ENCODE data around the gene CLCN7. TPM values are rescaled to one million over a fixed set of nuclear protein-coding genes. Genes with fewer than 3 reads are reported as not detected.
"Not testable (repeated sequence)": the region's sequence is repeated elsewhere in the genome, so short reads cannot be mapped to it uniquely, and the experiment has no call there.

Gene CLCN7
- total RNA-seq, 2 donors from 2014 or later = 42.3 to 44.9 TPM

GRCh38 chr16:1491327-1491726 is 16.5 kb upstream of the CLCN7 start:
- intact Hi-C loops (cut with DNase I, micrococcal nuclease) = no loop called here
- ATAC-seq (no peak), DNase-seq (no peak)

- DNase-seq (no peak), ATAC-seq (no peak)
- intact Hi-C loops (cut with DNase I, micrococcal nuclease) = no loop called here
These were observed 14.2 kb upstream of the CLCN7 start for GRCh38 chr16:1489077-1489476.

- ATAC-seq (no peak), DNase-seq (no peak)
- intact Hi-C loops (cut with DNase I, micrococcal nuclease) = no loop called here
These were observed 13.8 kb upstream of the CLCN7 start, which contains the start of gene PTX4 for GRCh38 chr16:1488619-1489018. PTX4 (minus strand) TSS chr16:1488944; CDS start chr16:1488909, 35 bp downstream.

GRCh38 chr16:1488054-1488601 is 13.3 kb upstream of the CLCN7 start:
- intact Hi-C loops (cut with DNase I, micrococcal nuclease) = no loop called here
- DNase-seq (no peak), ATAC-seq (no peak)

- intact Hi-C loops (cut with DNase I, micrococcal nuclease) = no loop called here
- DNase-seq (no peak), ATAC-seq (no peak)
These were observed 12.7 kb upstream of the CLCN7 start for GRCh38 chr16:1487395-1488053.

- no peak for DNase-seq
- ATAC-seq = no peak
- intact Hi-C loops (cut with DNase I, micrococcal nuclease) = no loop called here
These were observed 11.9 kb upstream of the CLCN7 start for GRCh38 chr16:1486551-1487390.

GRCh38 chr16:1485847-1486496 is 11.1 kb upstream of the CLCN7 start:
- intact Hi-C loops (cut with DNase I, micrococcal nuclease) = no loop called here
- no peak for DNase-seq
- no peak for ATAC-seq

GRCh38 chr16:1481906-1482835 is 7.3 kb upstream of the CLCN7 start:
- no peak for ATAC-seq
- intact Hi-C loops (cut with DNase I, micrococcal nuclease) = no loop called here
- no peak for DNase-seq

- intact Hi-C loops (cut with DNase I, micrococcal nuclease); ATAC-seq; DNase-seq: not testable (repeated sequence)
These were observed 4.1 kb upstream of the CLCN7 start for GRCh38 chr16:1478937-1479336.

- ATAC-seq (no peak), DNase-seq (no peak)
- intact Hi-C loops (cut with DNase I, micrococcal nuclease) = no loop called here
These were observed 2.2 kb upstream of the CLCN7 start for GRCh38 chr16:1477033-1477432.

- DNase-seq (no peak), ATAC-seq (no peak)
- intact Hi-C loops (cut with DNase I, micrococcal nuclease) = no loop called here
These were observed 805 bp upstream of the CLCN7 start for GRCh38 chr16:1475552-1476114.

- DNase-seq (no peak), ATAC-seq (no peak)
- intact Hi-C loops (cut with DNase I, micrococcal nuclease) = no loop called here
These were observed 589 bp downstream of the CLCN7 start for GRCh38 chr16:1474082-1474795.

GRCh38 chr16:1472974-1473373 is 1.9 kb downstream of the CLCN7 start:
- ATAC-seq (no peak), DNase-seq (no peak)
- intact Hi-C loops (cut with DNase I, micrococcal nuclease) = no loop called here

- intact Hi-C loops (cut with DNase I, micrococcal nuclease) = no loop called here
- ATAC-seq = no peak
- no peak for DNase-seq
These were observed 3.1 kb downstream of the CLCN7 start for GRCh38 chr16:1471569-1472194.

- no peak for ATAC-seq
- intact Hi-C loops (cut with DNase I, micrococcal nuclease) = no loop called here
- DNase-seq = no peak
These were observed 4.2 kb downstream of the CLCN7 start for GRCh38 chr16:1470481-1471251.

GRCh38 chr16:1469693-1470201 is 5.1 kb downstream of the CLCN7 start:
- DNase-seq = no peak
- ATAC-seq = no peak
- intact Hi-C loops (cut with DNase I, micrococcal nuclease) = no loop called here

Measured in left colon (tissue), 2 donors.